ENCODE data around the gene RAET1E.

Gene RAET1E

DNA sequence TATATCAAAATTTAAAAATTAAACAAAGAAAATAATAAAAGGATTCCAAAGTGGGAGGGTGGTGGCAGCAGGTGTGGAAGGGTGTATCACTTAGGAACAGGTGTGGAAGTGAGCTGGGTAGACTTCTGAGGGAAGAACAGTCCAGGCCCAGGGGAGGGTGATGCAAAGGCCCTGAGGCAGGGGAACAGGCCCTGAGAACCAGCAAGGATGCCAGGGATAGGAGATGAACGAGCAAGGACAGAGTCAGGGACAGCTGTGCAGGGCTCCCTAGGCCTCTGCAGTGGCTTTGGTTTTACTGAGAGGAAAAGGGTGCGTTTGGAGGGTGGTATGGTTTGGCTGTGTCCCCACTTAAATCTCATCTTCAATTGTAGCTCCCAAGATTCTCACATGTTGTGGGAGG, 9.4 kb upstream of the RAET1E start:
- no peak for TF ChIP-seq GATA1 (IDR thresholded peaks at IDR 0.05; ENCODE audit: low read depth, low read length)

DNA sequence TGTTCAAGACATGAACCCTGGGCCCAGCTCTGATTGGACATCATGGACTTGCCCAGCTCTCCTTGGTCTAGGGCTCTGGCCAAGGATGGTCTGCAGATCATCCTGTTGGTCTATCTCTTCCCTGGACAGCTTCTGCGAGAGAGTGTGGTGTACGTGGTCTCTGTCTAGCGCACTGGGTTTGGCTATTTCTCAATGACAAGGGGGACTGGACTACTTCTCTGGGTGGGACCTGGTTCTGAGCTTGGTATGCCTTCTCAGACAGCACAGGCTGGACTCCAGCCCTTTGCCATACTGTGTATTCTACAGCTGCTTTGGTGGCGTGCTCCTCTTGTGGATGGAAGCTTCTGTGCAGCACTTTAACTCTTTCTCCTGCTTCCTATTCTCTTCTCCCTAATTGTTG, 8.5 kb upstream of the RAET1E start:
- DNase-seq, result no peak
- no peak for TF ChIP-seq POLR2A (IDR thresholded peaks at IDR 0.05; ENCODE audit: low read length)
- TF ChIP-seq GATA1 (IDR thresholded peaks at IDR 0.05; ENCODE audit: low read depth, low read length), result no peak

More for the DNA sequence above, 9.4 kb upstream of the RAET1E start:
- no peak for DNase-seq

DNA sequence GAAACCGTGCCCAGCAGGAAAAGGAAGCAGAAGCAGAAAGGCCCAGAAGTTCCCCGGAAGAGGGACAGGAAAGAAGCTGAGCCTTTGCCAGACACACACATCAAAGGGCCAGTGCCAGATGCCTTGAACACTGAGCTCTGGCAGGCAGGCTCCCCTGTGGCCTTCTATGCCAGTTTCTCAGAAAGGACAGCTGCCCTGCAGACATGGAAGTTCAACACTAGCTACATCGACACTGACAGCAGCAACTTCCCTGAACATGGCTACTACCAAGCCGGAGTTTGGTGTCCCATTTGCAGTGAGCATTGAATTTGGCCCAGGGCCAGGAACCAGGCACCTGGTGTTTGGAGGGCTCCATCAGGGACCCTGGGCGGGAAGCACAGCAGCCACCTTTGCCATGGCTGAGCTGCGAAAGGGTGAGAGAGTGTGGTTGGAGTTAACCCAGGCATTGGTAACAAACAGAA, 8.0 kb upstream of the RAET1E start:
- no peak for DNase-seq
- TF ChIP-seq GATA1 (IDR thresholded peaks at IDR 0.05; ENCODE audit: low read depth, low read length) (no peak), POLR2A (IDR thresholded peaks at IDR 0.05; ENCODE audit: low read length) (no peak)

DNA sequence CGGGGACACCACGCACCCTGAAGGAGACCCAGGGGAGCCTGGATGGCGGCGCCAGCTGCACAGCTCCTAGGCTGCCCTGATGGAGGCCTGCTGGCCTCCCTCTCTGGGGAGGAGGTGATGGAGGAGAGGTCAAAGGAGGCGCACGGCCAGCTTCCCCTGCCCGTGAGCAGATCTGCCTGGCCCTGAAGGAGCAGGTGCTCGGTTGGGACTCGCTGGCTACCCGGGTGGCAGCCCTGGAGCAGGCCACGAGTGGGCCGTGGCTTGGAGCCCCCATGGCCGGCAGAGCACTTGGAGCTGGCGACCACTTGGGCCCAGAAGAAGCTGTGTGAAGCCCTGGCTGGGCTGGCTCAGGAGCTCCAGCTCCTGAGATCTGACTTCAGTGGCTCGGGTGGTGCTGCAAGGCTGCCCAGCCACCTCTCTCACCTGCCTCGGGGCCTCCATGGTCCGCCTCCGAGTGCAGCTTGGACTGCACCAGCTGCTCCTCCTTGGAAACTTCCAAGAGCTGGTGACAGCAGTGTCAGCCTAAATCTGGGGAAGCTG, 7.5 kb upstream of the RAET1E start:
- DNase-seq, result no peak
- no peak for TF ChIP-seq POLR2A (IDR thresholded peaks at IDR 0.05; ENCODE audit: low read length)
- no peak for TF ChIP-seq GATA1 (IDR thresholded peaks at IDR 0.05; ENCODE audit: low read depth, low read length)

DNA sequence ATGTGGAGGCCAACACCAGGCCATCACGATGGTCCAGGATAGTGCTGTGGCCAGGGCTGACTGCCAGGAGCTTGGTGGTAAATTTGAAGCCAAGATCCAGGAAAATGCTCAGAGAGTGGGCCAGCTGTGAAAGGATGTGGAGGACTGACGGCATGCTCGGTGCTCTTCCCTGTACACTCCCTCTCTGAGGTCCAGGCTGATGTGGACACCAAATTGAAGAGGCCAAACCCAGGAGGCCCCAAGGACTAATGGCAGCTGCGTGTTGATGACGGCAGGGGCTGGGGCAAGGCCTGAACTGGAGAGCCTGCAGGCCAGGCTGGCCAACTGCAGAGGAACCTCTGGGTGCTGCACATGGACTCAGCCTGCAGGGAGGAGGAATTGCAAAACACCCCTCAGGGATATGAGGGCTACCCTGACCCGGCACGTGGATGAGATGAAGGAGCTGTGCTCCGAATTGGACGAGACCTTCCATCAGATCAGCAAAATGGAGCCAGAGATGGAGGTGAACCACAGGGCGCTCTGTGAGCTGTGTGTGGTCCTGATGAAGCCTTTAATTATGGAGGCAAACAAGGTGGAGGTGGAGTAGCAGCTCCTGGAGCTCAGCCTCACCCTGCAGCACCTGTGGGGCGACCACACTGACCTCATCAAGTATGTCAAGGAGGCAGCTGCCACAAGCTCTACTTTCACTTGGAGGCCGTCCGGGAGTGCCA, 6.9 kb upstream of the RAET1E start:
- no peak for DNase-seq
- TF ChIP-seq GATA1 (IDR thresholded peaks at IDR 0.05; ENCODE audit: low read depth, low read length) (no peak), POLR2A (IDR thresholded peaks at IDR 0.05; ENCODE audit: low read length) (no peak)

DNA sequence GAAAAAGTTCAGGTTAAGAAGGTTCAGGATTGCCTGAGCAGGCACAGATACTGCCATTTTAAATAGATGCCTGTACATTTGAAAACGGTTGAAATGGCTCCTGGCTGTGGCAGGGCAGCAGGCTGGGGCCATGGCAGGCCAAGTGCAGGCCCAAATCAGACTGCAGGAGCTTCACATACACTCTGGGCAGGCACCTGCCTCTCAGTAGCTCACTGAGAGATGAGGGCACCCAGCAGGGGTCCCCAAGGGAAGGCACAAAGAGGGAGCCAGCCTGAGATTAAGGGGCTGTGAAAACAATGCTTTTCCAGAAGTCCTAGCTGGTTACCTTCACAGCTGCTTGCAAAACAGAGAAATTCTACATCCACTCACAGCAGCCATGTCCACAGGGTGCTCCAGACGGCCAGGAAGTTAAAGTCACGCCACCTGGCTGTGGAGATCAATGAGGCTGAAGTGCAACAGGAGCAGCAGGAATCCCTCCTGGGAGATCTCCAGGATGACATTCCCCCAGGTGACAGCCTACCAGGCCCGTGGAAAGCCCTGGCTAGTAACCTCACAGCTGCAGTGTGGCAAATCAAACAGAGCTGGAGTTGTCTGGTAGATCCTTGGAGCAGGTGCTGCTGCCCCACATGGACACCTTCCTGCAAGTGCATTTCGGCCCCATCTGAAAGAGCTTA, 6.2 kb upstream of the RAET1E start:
- TF ChIP-seq GATA1 (IDR thresholded peaks at IDR 0.05; ENCODE audit: low read depth, low read length) (no peak), POLR2A (IDR thresholded peaks at IDR 0.05; ENCODE audit: low read length) (no peak)
- DNase-seq, result no peak

DNA sequence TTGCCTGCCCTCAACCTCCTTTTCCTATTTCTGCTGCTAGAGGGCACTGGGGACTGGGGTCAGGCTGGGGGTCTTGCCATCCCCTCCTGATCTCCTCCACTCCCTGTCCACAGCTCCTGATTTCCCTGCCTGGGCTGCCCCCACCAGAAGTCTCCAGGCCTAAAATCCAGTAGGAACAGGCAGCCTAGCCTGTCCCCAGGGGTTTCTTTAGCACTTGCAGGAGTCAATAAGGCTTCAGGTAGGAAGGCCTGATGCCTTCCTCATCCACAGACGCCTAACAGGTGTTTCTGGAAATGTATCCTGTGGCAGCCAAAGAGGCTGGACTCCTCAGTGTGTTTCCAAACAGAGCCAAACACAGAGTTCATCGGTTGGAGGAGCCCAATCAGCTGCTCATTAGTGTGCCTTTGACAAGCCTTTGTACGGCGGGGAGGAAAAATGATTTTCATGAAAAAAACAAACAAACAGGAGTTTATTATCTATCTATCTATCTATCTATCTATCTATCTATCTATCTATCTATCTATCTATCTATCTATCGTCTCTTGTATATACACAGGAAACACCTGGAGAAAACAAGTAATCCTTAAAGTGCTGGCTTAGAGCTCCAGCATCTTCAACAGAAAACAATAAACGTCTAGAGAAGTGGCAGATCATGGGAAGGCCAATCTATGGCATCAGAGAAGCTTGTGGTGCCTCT, 3.7 kb upstream of the RAET1E start:
- TF ChIP-seq GATA1 (IDR thresholded peaks at IDR 0.05; ENCODE audit: low read depth, low read length), result no peak
- no peak for TF ChIP-seq POLR2A (IDR thresholded peaks at IDR 0.05; ENCODE audit: low read length)
- DNase-seq, result no peak

DNA sequence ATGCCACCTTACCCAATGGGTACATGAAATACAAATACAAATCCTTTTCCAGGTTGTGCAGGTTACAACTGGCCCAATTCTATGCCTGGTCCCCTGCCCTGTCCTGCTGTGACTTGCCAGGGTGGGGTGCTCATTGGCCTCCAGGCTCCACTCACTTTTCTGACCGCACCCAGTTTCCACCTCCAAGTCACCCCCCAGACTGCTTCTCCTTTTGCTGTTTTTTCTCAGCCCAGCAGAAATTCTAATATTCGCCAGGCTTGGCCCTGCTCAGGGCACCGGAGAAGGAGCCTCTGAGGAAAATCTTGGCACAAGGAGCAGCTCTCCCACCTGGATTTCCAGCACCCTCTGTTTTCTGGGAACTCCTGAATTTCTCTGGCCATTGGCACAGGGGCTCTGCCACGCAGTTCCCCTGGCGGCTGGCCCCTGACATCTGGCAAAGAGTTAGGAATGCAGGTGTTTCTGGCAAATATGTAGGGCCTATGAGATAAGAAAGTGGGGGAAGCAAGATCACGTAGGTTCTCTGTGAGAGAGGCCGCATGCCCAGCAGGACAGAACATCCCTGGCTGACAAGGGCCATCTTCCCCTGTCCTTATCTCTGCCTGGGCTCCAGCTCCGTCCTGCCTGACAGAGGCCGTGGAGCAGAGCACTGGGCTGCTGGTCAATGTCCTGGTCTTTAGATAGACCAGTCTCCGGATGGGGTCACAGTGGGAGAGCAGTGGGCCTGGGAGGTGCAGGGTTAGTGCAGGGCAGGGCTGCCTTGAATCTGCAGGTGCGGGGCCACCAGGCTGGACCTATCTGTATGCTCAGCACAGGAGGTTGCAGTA, 2.9 kb upstream of the RAET1E start:
- DNase-seq, result no peak
- TF ChIP-seq GATA1 (IDR thresholded peaks at IDR 0.05; ENCODE audit: low read depth, low read length) (no peak), POLR2A (IDR thresholded peaks at IDR 0.05; ENCODE audit: low read length) (no peak)

DNA sequence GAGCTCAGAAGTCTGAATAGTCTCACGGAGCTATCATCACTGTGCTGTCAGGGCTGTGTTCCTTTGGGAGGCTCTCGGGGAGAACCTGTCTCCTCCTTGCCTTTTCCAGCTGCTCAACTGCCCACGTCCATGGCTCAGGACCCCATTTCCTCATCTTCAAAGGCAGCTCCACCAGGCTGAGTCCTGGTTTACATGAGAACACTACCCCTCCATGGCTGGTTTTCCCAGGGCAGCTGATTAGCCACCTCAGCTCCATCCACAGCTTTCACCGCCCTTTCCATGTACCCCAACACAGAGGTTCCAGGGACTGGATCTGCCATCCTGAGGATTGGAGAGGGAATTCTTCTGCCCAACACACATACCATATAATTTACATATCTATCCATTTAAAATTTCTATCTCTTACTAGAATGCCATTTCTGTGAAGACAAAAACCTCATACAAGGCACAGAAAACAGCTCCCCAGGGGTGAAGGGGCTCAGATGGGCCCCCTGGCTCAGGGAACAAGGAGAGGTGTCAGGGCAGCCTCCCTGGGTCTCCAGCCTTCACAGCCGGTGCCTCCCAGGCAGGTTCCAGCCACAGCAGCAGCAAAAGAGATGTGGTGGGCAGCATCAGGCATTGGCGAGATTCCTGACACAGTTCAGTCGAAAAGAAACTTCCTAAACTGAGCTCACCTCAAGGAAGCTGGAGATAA, 2.2 kb upstream of the RAET1E start:
- TF ChIP-seq POLR2A (IDR thresholded peaks at IDR 0.05; ENCODE audit: low read length) (no peak), GATA1 (IDR thresholded peaks at IDR 0.05; ENCODE audit: low read depth, low read length) (no peak)
- no peak for DNase-seq

DNA sequence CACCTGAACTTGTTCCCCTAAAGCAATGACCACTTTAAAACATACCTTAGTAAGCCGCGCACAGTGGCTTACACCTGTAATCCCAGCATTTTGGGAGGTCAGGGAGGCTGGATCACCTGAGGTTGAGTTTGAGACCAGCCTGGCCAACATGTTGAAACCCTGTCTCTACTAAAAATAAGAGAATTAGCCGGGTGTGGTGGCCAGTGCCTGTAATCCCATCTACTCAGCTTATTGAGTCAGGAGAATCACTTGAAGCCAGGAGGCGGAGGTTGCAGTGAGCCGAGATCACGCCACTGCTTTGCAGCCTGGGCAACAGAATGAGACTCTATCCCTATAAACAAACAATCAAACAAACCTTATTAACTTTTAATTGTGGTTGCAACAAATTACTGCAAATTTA, 1.6 kb upstream of the RAET1E start:
- TF ChIP-seq POLR2A (IDR thresholded peaks at IDR 0.05; ENCODE audit: low read length) (no peak), GATA1 (IDR thresholded peaks at IDR 0.05; ENCODE audit: low read depth, low read length) (no peak)
- no peak for DNase-seq

DNA sequence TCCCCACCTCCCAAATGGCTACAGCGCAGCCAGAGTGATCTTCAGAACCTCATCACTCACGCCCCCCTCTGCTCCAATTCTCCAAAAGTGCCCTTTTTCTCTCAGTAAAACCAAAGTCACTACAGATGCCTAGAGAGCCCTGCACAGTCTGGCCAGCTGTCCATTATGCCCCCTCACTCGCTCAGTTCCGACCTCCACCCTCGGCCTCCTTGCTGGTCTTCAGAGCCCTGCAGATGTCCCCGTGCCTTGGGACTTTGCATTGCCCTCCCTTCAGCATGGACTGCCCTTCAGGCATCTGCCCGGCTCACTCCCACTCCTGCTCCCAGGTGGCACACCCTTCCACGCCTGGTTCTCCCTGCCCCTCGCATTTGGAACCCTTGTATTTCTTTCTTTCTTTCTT, 1.1 kb upstream of the RAET1E start:
- TF ChIP-seq GATA1 (IDR thresholded peaks at IDR 0.05; ENCODE audit: low read depth, low read length), result no peak
- no peak for TF ChIP-seq POLR2A (IDR thresholded peaks at IDR 0.05; ENCODE audit: low read length)
- DNase-seq, result no peak

DNA sequence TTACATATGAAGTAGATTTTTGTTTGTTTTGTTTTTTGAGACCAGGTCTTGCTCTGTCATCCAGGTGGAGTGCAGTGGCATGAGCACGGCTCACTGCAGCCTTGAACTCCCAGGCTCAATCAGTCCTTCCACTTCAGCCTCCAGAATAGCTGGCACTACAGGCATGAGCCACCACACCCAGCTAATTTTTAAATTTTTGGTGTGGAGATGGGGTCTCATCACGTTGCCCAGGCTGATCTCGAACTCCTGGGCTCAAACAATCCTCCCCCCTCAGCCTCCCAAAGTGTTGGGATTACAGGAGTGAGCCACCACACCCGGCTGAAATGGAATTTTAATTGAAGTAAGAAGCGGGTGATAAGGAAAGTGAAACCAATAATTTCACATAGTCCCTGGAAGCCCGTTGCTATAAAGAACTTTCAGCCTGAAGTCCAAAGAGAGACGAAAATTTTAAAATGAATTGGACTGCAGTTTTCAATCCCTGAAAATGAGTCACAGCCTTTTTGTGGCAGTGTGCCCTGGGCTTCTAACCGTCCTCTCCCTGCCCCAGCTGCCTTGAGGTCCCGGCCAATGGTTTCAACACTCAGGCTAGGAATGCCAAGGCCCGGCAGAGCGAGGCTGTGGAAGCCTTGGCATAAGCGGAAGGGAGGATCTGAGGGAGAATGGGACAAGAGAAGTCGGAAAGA, 757 bp downstream of the RAET1E start:
- TF ChIP-seq POLR2A (IDR thresholded peaks at IDR 0.05; ENCODE audit: low read length), result no peak
- TF ChIP-seq GATA1 (IDR thresholded peaks at IDR 0.05; ENCODE audit: low read depth, low read length), result no peak
- no peak for DNase-seq
